HG03342 (cell line): ENCODE results near the gene OTUD1.
"Not testable (repeated sequence)": the region's sequence is repeated elsewhere in the genome, so short reads cannot be mapped to it uniquely, and the experiment has no call there.

Experiments
- ATAC-seq: cut with Tn5 transposase; IDR thresholded peaks from one replicate; pipeline ENCODE4 v1.9.1; 2021; ENCODE audit warnings: mild to moderate bottlenecking, moderate library complexity; ENCODE audit not compliant: unreplicated experiment

The OTUD1 gene, protein sequence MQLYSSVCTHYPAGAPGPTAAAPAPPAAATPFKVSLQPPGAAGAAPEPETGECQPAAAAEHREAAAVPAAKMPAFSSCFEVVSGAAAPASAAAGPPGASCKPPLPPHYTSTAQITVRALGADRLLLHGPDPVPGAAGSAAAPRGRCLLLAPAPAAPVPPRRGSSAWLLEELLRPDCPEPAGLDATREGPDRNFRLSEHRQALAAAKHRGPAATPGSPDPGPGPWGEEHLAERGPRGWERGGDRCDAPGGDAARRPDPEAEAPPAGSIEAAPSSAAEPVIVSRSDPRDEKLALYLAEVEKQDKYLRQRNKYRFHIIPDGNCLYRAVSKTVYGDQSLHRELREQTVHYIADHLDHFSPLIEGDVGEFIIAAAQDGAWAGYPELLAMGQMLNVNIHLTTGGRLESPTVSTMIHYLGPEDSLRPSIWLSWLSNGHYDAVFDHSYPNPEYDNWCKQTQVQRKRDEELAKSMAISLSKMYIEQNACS

GRCh38 chr10:23438547-23439451 is at the start of gene OTUD1:
OTUD1 (plus strand) TSS chr10:23439075; CDS start chr10:23439458, 383 bp downstream.
- ATAC-seq, result peak; percentile 81

DNA sequence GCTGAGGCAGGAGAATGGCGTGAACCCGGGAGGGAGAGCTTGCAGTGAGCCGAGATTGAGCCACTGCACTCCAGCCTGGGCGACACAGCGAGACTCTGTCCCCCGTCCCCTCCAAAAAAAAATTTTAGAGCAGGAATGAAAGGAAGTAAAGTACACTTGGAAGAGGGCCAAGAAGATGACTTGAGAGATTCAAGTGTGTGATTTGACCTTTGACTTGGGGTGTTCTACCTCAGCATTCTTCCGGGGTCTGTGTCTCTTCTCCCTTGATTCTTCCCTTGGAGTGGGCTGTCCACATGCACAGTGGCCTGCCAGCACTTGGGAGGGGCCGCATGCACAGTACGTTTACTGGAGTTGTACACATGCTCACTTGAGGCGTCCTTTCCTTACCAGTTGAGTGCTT is 48.5 kb upstream of the OTUD1 start:
- not testable (repeated sequence) for ATAC-seq

- ATAC-seq, result no peak
Measured at GRCh38 chr10:23390809-23391208, 48.1 kb upstream of the OTUD1 start.

DNA sequence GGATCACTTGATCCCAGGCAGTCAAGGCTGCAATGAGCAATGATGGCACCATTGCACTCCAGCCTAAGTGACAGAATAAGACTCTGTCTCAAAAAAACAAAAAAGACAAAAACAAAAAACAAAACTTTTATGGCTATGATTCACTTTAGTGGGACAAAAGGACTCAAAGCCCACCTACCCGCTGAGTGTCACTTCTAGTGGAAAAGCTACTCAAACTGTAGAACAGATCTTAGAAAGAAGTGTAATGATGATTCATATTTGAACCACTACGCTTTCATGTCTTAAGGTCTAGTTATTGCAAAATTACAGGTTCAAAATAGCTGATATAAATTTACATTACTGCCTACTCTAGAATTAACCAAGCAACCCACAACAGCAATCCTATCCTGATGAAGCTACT is 47.1 kb upstream of the OTUD1 start:
- ATAC-seq, result no peak

DNA sequence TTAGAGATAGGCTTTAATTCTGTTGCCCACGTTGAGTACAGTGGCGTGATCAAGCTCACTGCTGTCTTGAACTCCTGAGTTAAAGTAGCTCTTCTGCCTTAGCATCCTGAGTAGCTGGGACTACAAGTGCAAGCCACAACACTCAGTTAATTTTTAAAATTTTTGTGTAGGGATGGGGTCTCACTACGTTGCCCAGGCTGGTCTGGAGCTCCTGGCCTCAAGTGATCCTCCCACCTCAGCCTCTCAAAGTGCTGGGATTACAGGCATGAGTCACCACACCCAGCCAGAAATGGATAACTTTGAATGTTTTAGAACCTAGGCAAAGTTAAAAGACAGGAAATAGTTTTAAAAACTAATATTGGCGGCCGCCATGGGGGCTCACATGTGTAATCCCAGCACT is 43.9 kb upstream of the OTUD1 start:
- ATAC-seq, result no peak

DNA sequence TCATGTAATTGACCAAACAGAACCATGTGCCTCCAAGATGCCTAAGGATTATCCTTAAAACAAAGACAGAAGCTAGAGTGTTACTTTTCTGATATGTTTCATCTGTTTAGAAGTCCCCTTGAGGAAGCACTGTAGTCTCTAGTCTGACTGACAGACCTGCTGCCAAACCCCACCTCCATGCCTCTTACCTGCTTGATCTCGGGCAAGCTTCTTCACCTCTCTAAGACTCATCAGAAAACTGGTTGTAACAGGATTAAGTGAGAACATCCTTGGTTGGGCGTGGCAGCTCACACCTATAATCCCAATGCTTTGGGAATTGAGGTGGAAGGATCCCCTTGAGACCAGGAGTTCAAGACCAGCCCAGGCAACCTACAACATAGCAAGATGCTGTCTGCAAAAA is 42.2 kb upstream of the OTUD1 start:
- ATAC-seq, result no peak

DNA sequence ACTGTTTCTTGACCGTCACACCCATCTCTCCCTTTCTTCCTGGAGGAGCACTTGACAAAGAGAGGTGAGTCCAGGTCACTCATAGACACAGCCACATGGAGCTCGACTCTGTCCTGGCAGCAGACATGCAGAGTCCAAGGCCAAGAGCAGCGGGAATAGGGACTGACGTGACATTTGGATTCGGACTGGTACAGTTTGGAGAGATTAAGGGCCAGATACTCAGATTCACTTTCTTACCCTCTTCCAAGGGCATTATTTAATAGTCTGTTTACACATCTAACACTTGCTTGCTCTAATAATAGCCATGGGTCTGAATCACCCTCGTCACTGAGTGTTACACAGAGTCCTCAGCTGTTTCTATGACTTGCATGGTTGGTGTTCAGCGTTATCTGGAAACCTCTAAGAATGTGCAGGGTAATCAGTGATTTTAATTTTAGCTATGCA is 39.2 kb upstream of the OTUD1 start:
- no peak for ATAC-seq

- no peak for ATAC-seq
Measured at GRCh38 chr10:23402856-23403255, 36.0 kb upstream of the OTUD1 start.

GRCh38 chr10:23403278-23403677 is 35.6 kb upstream of the OTUD1 start:
- ATAC-seq, result no peak

DNA sequence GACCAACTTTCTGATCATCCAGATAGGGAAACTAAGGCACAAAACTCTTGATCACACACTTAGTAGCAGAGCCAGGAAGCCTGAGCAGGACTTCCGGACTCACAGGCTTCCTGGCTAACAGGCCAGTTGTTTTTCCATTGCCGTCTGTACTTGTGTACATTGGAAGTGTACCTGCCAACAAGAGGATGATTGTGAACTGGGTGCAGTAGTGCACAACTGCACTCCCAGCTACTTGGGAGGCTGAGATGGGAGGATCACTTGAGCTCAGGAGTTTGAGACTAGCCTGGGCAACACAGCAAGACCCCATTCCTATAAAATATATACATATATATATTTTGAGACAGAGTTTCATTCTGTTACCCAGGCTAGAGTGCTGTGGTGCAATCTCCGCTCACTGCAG is 35.2 kb upstream of the OTUD1 start:
- no peak for ATAC-seq

- no peak for ATAC-seq
Measured at GRCh38 chr10:23404461-23404980, 34.4 kb upstream of the OTUD1 start.

DNA sequence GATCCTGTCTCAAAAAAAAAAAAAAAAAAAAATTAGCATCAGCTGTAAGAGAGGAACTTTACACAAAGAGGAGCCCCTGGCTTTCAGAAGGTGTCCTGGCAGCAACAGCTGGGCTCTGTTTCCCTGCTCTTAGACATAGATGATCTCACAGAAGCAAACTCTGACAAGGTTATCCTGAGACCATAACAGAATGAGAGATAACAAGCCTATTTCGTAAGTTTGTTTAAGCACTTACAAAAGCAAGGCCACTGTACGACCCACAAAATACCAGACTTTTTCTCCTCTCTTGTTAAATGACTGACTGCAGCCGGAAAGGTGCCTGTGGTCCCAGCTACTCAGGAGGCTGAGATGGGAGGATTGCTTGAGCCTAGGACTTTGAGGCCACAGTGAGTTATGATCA is 33.3 kb upstream of the OTUD1 start:
- no peak for ATAC-seq

- no peak for ATAC-seq
Measured at GRCh38 chr10:23406409-23406808, 32.5 kb upstream of the OTUD1 start.

DNA sequence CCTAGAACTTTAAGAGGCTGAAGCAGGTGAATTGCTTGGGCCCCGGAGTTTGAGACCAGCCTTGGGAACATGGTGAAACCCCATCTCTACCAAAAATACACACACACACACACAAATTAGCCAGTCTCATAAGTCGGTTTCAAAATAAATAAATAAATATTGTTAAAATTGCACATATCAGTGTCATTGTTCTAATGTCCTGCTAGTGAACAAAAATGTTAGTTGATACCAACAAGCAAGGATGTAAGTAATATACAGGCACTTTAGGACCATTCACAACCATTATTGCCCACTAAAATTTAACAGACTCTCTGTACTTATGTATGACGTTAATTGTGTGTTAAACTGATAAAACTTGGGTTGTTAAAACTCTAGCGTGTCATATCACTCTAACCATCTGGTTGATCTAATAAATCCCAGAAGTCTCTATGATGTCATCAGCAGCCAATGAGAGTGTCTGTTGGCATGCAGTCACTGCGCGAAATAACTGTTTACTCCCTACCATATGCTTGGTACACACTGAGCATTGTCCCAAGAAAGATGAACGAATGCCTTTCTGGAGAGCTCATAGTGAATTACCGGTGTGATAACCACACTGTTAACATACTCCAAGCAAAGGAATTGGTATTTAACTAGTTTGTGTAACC is 30.4 kb upstream of the OTUD1 start:
- no peak for ATAC-seq

DNA sequence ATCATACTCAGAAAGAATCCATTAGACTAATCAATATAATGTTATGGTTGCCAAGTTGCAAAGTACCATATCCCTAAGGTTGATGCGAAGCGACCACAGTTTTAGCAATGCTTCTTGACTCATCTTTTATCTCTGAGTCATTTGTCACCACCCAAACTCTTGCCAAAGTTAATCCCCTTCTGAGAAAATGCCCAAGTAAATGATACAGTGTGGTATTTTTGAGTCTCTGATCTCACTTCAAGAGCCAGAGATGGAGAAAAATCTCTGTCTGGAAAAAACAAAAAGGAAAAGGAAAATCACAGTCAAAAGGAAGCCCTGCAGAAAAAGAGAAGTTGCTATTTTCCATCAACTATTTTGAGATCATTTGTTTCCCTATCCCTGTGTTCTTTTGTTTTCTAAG is 26.7 kb upstream of the OTUD1 start:
- no peak for ATAC-seq

DNA sequence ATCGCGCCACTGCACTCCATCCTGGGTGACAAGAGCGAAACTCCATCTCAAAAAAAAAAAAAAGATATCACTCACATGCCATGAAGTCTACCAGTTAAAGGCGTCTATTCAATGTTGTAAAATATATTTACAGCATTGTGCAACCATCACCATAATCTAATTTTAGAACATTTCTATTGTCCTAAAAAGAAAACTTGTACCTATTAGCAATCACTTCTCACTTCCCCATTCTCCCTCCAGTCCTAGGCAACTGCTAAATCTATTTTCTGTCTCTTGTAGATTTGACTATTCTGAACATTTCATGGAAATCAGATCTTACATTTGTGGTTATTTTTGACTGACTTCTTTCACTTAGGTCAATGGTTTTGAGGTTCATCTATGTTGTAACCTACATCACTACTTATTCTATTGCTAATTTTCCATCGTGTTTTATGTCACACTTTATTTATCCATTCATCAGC is 25.2 kb upstream of the OTUD1 start:
- ATAC-seq, result peak; percentile 91

DNA sequence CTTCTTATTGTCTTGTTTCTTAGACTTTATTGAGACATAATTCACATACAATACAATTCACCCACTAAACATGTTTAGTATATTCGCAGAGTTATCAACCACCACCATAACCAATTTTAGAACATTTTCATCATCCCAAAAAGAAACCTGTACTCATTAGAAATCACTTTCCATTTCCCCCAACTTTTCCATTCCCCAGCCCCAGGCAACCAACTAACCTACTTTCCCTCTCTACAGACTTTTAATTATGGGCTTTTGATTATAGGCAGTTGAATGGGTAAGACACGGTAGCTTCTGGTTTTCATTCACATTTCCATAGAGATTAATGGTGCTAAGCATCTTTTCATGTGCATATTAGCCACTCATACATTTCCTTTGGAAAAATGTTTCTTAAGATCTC is 24.2 kb upstream of the OTUD1 start:
- ATAC-seq, result no peak

DNA sequence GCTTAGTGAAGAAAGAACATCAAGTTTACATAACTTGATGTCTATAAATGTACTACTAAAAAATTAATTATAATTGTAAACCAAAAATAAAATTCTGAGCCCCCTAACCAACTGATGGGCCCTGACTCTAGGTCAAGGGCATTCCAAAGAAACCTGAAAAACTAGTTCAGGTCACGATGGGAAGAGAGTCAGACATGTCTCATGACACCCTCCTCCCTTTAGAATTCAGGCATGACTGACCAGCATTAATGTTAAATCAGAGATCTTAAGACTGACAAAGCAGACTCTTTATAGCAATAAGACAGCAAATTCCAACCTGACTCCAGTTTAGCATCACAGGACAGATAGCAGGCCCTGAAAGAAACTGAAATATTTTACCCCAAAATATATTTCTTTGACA is 21.6 kb upstream of the OTUD1 start:
- ATAC-seq, result no peak

DNA sequence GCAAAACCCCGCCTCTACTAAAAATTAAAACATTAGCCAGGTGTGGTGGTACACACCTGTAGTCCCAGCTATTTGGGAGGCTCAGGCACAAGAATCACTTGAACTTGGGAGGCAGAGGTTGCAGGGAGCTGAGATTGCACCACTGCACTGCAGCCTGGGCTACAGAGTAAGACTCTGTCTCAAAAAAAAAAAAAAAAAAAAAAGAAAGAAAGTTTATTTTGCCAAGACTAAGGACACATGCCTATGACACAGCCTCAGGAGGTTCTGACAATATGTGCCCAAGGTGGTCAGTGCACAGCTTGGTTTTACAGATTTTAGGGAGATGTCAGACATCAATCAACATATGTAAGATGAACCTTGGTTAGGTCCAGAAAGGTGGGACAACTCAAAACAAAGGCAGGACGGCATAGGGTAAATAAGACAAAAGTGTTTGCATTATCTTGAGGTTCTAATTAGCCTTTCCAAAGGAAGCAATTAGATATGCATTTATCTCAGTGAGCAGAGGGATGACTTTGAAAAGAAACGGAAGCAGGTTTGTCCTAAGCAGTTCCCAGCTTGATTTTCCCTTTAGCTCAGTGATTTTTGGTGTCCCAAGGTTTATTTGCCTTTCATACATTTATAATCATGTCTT is 20.7 kb upstream of the OTUD1 start:
- ATAC-seq, result no peak

- ATAC-seq, result no peak
Measured at GRCh38 chr10:23419201-23419600, 19.7 kb upstream of the OTUD1 start.
